ENCODE results near the gene ARHGAP10. TPM values are rescaled to one million over a fixed set of nuclear protein-coding genes. Genes with fewer than 3 reads are reported as not detected.
A peak's percentile ranks its signal among the peaks of the same experiment; 100 is the strongest.
"Not testable (repeated sequence)": the region's sequence is repeated elsewhere in the genome, so short reads cannot be mapped to it uniquely, and the experiment has no call there.

Gene ARHGAP10
- total RNA-seq, 1 donor from 2014 or later = 30.5 TPM

GRCh38 chr4:147793569-147794313 is 61.9 kb downstream of the ARHGAP10 start:
- Mint-ChIP-seq H3K4me1 (peaks cover 34% of the 10 kb centered on the region), H3K36me3 (no peaks in the 10 kb centered on the region), H3K27me3 (ENCODE audit: low read depth) (no peaks in the 10 kb centered on the region), H3K4me3 (no peak overlapping the region), H3K9me3 (no peaks in the 10 kb centered on the region), H3K27ac (peak overlapping the region; percentile 80)
- no peak for TF ChIP-seq CTCF (IDR thresholded peaks at IDR 0.05; ENCODE audit: unreplicated experiment)
- no peak for DNase-seq (ENCODE audit: low spot score in 2 of 2, unreplicated experiment in 2 of 2)

GRCh38 chr4:147794314-147794680 is 62.4 kb downstream of the ARHGAP10 start:
- Mint-ChIP-seq H3K9me3 (no peaks in the 10 kb centered on the region), H3K27ac (no peak overlapping the region), H3K4me1 (peaks cover 30% of the 10 kb centered on the region), H3K27me3 (ENCODE audit: low read depth) (no peaks in the 10 kb centered on the region), H3K4me3 (no peak overlapping the region), H3K36me3 (no peaks in the 10 kb centered on the region)
- no peak for DNase-seq (ENCODE audit: low spot score in 2 of 2, unreplicated experiment in 2 of 2)
- TF ChIP-seq CTCF (IDR thresholded peaks at IDR 0.05; ENCODE audit: unreplicated experiment) = no peak

GRCh38 chr4:147794787-147795413 is 63.0 kb downstream of the ARHGAP10 start:
- TF ChIP-seq CTCF (IDR thresholded peaks at IDR 0.05; ENCODE audit: unreplicated experiment) = no peak
- DNase-seq (ENCODE audit: low spot score in 2 of 2, unreplicated experiment in 2 of 2) = no peak
- no peaks in the 10 kb centered on the region for H3K36me3 Mint-ChIP-seq
- H3K27me3 Mint-ChIP-seq (ENCODE audit: low read depth) = no peaks in the 10 kb centered on the region
- H3K27ac Mint-ChIP-seq = no peak overlapping the region
- no peaks in the 10 kb centered on the region for H3K9me3 Mint-ChIP-seq
- H3K4me3 Mint-ChIP-seq = no peak overlapping the region
- H3K4me1 Mint-ChIP-seq = peaks cover 26% of the 10 kb centered on the region

GRCh38 chr4:147799057-147799456 is 67.2 kb downstream of the ARHGAP10 start:
- not testable (repeated sequence) for H3K9me3 Mint-ChIP-seq; H3K36me3 Mint-ChIP-seq; H3K27ac Mint-ChIP-seq; H3K4me3 Mint-ChIP-seq; DNase-seq (ENCODE audit: low spot score in 2 of 2, unreplicated experiment in 2 of 2); H3K27me3 Mint-ChIP-seq (ENCODE audit: low read depth)
- H3K4me1 Mint-ChIP-seq = peaks cover 11% of the 10 kb centered on the region

- H3K4me3 Mint-ChIP-seq = no peak overlapping the region
- H3K27ac Mint-ChIP-seq = no peak overlapping the region
- no peaks in the 10 kb centered on the region for H3K27me3 Mint-ChIP-seq (ENCODE audit: low read depth)
- no peak for TF ChIP-seq CTCF (IDR thresholded peaks at IDR 0.05; ENCODE audit: unreplicated experiment)
- no peak for DNase-seq (ENCODE audit: low spot score in 2 of 2, unreplicated experiment in 2 of 2)
- H3K4me1 Mint-ChIP-seq = peaks cover 11% of the 10 kb centered on the region
- peaks cover 5% of the 10 kb centered on the region for H3K9me3 Mint-ChIP-seq
- H3K36me3 Mint-ChIP-seq = no peaks in the 10 kb centered on the region
These were observed 68.2 kb downstream of the ARHGAP10 start for GRCh38 chr4:147799986-147800555.

GRCh38 chr4:147801820-147802219 is 69.9 kb downstream of the ARHGAP10 start:
- H3K4me1 Mint-ChIP-seq = peaks cover 11% of the 10 kb centered on the region

More at GRCh38 chr4:147801820-147802219, 69.9 kb downstream of the ARHGAP10 start:
- DNase-seq (ENCODE audit: low spot score in 2 of 2, unreplicated experiment in 2 of 2) = no peak
- H3K27me3 Mint-ChIP-seq (ENCODE audit: low read depth) = no peaks in the 10 kb centered on the region
- peaks cover 5% of the 10 kb centered on the region for H3K9me3 Mint-ChIP-seq
- no peak for TF ChIP-seq CTCF (IDR thresholded peaks at IDR 0.05; ENCODE audit: unreplicated experiment)
- no peak overlapping the region for H3K4me3 Mint-ChIP-seq
- no peaks in the 10 kb centered on the region for H3K36me3 Mint-ChIP-seq
- no peak overlapping the region for H3K27ac Mint-ChIP-seq
